ENCODE results near the gene MAPK13.

GRCh38 chr6:36125575-36125974 is 4.7 kb upstream of the MAPK13 start:
- TF ChIP-seq CTCF (IDR thresholded peaks at IDR 0.05) (no peak), POLR2A (IDR thresholded peaks at IDR 0.05) (no peak)

Data from uterus (tissue), 2 donors.